SW 1271 (cell line): ENCODE results near the gene EIF1AD.
A peak's percentile ranks its signal among the peaks of the same experiment; 100 is the strongest.
"Not testable (repeated sequence)": the region's sequence is repeated elsewhere in the genome, so short reads cannot be mapped to it uniquely, and the experiment has no call there.

Source experiments
- DNase-seq, 2 experiments: peaks; one replicate each; lab custom pipeline; 2025; lab: John Stamatoyannopoulos, UW

EIF1AD gene

GRCh38 chr11:66001942-66002647, at the start of gene EIF1AD, which contains the start of gene BANF1:
Gene EIF1AD (minus strand): TSS chr11:66002157. CDS start chr11:66000389, 1,768 bp downstream.
Gene BANF1 (plus strand): TSS chr11:66002503. CDS start chr11:66003251, 748 bp downstream.
- peak; percentile 95 to 99 for DNase-seq

GRCh38 chr11:66051371-66051765, 49.4 kb upstream of the EIF1AD start:
- no peak for DNase-seq

- no peak for DNase-seq
Measured at GRCh38 chr11:66050581-66051231, 48.7 kb upstream of the EIF1AD start.

DNA sequence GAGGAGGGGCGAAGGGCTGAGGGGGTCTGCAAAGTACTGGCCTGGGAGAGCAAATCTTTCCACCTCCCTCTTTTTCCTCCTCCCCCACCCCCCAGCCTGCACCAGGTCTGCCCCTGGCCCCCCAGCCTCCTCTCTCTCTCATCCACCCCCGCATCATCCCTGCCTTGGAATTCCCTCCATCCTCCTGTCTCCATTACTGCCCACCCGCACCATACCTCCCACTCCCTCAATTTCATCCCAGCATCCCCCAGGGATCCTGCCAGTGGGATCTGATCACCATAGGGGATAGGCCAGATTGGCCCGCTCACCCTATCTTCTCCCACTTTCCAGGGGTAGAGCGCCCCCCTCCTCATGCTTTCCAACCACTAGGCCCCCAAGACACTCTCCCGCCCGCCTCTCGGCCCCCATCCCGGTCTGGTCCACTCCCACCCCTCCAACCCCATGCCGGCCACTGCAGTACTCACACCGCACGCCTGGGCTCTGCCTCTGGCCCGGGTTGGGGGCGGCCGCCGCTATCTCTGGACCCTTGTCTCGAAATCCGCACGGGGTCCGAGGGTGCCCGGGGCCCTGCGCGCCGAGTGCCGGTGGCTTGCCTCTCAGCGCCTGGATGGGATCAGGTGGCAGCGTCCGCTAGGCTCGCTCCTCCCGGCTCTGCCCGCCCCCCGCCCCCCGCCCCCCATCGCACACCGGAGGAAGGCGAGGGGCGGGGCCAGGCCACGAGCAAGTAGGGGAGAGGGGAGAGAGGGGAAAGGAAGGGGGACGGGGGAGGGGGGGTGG, 46.8 kb upstream of the EIF1AD start, which contains the start of gene GAL3ST3:
GAL3ST3 (minus strand) TSS at position 615 of the 777 bp plus-strand sequence. CDS start 3,746 bp downstream, outside the sequence.
- DNase-seq = no peak

DNA sequence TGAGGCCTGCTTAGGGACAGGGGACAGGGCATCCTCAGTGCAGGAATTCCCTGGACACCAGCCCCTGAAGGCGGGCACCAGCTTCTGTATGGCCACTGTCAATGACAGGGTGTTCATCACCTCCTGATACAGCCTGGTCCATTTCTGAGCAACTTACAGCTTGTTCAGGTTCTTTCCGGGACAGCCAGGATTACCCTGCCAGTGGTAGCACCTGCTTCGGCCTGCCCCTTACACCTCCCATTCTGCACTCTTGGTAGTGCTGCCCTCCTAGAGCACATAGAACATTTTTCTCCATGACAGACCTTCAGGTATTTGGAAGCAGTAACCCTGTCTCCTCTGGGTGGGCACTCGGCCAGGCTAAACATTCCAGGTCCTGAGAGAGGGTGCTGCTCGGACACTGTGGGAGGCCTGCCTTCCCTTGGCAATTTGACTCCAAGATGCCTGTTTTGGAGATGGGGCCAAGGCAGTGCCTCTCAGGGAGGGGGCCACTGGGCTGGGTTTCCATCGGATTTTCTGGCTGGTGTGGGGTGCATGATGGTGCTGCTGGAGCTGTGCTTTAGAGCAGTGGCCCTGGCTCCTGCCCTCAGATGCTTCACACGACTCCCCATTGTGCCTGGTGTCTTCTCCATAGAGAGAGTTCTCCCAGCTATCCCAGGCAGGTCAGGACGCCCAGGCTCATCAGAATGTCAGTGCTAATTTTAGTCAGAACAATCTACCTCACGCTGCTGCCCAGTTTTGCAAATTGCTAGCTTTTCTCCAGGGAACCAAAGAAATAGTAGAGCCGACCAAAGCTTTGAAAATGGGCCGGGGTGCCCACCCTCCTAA, 45.8 kb upstream of the EIF1AD start:
- DNase-seq = no peak

GRCh38 chr11:66046901-66047300, 44.9 kb upstream of the EIF1AD start:
- no peak for DNase-seq

DNA sequence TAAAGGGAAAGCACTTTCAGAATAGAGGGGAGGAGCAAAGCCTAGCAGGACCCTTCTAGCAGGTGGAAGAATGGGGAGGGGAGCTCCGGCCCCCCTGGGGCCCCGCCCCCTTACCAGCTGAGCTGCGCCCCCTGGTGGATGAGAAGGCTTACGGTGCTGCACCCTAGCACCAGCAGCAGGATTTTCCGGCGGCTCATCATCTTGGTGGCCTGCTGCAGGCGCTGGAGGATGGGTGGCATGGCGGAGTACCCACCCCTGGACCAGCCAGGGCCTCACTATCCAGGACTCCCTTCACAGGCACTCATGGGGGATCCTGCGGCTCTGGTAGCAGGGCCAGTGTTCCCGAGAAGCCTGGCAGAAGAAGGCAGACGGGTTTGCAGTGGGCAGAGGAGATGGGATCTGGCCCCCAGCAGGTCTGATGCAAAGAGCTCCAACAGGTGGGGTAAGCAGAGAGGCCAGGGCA, 43.3 kb upstream of the EIF1AD start:
- peak; percentile 31 to 77 for DNase-seq

DNA sequence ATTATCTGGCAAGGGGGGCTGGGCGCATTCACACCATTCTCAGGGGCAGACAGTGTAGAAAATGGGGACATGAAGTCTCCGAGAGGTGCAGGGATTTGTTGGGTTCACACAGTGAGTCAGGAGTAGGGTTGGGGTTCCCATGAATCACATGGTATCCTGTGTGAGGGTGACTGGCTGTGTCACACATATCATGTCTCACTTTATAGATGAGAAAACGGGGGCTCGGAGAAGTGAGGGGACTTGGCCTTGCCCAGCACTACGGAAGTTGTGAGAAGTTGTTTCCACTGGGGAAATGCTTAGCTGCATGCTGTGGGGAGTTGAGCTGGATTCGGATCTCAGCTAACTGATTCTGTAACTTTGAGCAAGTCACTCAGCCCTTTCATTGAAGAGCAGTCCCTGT, 42.8 kb upstream of the EIF1AD start:
- DNase-seq = no peak

DNA sequence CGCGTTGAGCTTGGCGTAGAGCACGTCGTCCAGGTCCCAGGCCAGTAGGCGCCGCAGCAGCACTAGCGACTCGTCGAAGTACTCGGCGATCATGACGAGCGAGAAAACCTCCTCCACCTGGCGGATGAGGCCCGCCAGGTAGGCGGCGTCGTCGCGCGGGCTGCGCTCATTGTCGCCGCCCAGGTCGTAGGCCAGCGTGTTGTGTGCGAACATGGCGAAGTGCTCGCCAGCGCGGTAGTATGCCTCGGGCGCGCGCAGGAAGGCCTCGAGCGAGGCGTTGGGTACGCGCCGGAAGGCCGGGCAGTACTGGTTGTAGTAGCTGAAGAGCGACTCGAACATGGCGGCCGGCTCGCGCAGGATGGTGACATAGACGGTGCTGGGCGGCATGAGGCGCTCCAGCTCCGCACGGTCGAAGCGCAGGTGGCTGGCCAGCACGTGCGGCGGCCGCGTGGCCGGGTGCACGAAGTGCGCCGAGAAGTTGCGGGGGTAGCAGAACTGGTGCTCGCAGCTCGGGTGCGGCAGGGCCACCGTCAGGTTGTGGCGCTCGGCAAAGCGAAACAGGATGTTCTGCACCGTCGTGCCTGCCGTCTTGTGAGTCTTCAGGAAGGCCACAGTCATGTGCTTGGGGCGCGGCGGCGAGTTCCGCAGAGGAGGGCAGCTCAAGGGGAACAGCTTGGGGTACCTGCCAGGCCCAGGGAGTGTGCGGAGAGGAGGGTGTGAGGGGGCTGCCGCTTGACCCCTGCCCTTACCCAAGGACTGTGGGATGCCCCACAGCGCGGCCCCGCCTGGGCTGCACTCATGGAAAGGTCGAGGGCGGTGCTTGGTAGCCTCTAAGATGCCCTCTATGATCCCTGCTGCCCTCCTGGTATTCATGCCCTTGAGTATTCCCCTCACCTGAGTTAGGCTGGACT, 41.3 kb upstream of the EIF1AD start:
- no peak for DNase-seq

DNA sequence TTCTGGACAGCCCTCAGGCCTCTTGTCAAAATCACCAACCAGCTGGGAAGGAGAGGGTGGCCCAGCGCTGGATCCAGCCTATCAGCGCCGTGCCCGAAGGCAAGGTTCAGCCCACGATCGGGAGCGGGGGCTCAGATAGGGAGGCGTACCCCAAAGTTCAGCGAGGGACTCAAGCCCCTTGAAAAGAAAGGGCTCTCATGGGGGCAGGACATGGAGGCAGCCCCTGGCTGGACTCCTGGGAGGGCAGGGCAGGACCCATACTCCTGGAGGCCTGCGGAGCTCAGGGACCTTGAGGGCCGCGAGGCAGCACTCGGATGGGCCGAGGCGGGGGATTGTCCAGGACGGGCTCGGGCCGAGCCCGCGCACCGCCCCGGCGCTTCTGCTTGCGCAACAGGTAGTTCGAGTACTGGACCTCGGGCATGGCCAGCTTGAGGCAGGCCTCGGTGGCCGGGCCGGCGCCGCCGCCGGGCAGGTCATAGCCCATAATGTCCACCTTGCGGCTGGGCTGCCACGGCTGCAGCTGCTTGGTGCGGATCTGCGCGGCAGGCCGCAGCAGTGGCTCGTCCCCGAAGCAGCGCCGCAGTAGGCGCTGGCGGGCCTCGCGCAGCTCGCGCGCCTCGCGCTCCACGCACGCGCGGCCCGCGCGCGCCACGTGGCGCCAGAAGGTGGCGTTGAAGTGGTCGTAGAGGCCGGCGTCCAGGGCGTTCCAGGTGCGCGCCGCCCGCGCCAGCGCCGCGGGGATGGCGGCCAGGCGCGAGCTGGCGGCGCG, 40.5 kb upstream of the EIF1AD start:
- DNase-seq = no peak

DNA sequence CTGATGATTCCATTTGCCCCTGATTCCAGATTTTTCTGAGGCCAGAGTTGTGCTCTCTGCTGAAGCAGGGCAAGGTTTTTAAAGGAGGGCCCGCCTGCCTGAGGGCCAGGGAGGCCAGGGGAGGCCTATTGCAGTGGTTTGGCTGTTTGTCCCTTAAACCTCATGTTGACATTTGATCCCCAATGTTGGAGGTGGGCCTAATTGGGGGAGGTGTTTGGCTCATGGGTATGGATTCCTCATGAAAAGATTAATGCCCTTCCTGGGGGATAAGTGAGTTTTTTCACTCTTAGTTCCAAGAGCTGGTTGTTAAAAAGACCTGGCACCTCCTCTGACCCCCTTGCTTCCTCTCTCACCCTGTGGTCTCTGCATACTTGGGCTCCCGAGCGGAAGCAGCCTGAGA, 37.8 kb upstream of the EIF1AD start:
- DNase-seq = no peak

- DNase-seq = no peak
Measured at GRCh38 chr11:66037327-66037726, 35.4 kb upstream of the EIF1AD start.

DNA sequence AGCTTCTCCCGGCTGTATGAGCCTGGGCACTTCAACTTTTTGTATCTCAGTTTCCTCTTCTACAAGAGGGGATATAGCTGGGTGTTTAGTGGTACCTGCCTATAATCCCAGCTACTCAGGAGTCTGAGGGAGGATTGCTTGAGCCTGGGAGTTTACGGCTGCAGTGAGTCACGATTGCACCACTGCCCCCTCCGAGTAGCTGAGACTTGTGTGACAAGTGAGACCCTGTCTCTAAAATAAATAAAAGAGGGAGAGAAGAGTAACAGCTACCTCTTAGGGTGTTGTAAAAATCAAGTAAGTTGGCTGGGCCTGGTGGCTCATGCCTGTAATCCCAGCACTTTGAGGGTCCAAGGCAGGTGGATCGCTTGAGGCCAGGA, 34.4 kb upstream of the EIF1AD start:
- DNase-seq = no peak

GRCh38 chr11:66035653-66036333, 33.8 kb upstream of the EIF1AD start:
- DNase-seq = no peak

GRCh38 chr11:66032957-66033735, 31.2 kb upstream of the EIF1AD start:
- DNase-seq = peak in 1 of 2 experiments; percentile 24

DNA sequence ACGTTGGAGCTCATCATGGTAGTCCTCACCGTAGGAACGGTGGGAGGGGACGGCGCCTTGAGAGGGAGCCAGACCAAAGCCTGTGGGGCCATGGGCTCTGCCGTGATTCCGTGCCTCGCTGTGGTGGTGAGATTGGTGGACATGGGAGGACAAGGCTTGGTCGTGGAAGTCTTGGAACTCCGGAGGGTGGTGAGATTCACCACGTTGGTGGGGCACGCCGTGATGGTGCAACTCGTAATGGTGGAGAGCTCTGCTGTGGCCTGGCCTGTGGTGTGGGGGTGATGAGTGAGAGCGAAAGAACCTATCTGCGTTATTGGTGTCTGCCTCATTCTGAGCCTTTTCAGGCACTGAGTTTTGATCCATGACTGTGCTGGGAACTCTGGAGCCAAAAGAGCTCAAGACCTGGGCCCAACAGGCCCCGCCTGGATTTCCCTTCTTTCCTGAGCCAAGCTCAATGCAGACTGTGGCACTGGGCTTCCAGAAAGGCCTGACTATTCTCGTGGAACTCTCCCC, 24.1 kb upstream of the EIF1AD start, which contains the start of gene CATSPER1:
CATSPER1 (minus strand) TSS at position 463 of the 513 bp plus-strand sequence; CDS start at position 363, 100 bp downstream.
- DNase-seq = no peak

DNA sequence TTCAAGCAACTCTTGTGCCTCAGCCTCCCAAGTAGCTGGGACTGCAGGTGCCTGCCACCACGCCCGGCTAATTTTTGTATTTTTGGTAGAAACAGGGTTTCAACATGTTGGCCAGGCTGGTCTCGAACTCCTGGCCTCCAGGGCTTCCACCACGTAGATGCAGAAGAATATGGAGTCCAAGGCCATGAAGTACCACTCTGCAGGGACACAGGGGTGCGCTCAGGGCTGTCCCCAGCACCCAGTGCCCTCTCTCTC, 21.2 kb upstream of the EIF1AD start:
- not testable (repeated sequence) for DNase-seq
